GM23338 (cell line): ENCODE results near the gene ARID3A. TPM values are rescaled to one million over a fixed set of nuclear protein-coding genes. Genes with fewer than 3 reads are reported as not detected.
A peak's percentile ranks its signal among the peaks of the same experiment; 100 is the strongest.

ENCODE experiments used
- ATAC-seq: fragments of 200-7000 bp; cut with Tn5 transposase; 3 replicates; pipeline ENCODE4 v1.9.1; 2020
- DNase-seq: peaks from one replicate; pipeline ENCODE4 v3.0.0-alpha.2; 2015; ENCODE audit warnings: low spot score
- H2AFZ ChIP-seq: fragments of 200-600 bp; sonication (generic); 2 replicates; pipeline ENCODE4 v1.8.0; 2016; ENCODE audit warnings: antibody characterized with exemption, mild to moderate bottlenecking, moderate library complexity
- H3F3A ChIP-seq: fragments of 200-600 bp; sonication (generic); replicated peaks from 2 replicates; pipeline ENCODE4 v1.8.0; 2017; ENCODE audit warnings: antibody characterized with exemption, mixed run types, low read depth
- H3K27ac ChIP-seq: fragments of 200-600 bp; sonication (generic); 2 replicates; pipeline ENCODE4 v1.6.1; 2016; ENCODE audit warnings: low read depth
- H3K27me3 ChIP-seq: fragments of 200-600 bp; sonication (generic); 2 replicates; pipeline ENCODE4 v1.8.0; 2016; ENCODE audit warnings: mild to moderate bottlenecking, mixed run types, moderate library complexity; ENCODE audit not compliant: insufficient read depth
- H3K36me3 ChIP-seq: fragments of 200-600 bp; sonication (generic); 2 replicates; pipeline ENCODE4 v1.8.0; 2016; ENCODE audit warnings: mild to moderate bottlenecking; ENCODE audit not compliant: insufficient read depth
- H3K4me1 ChIP-seq: fragments of 200-600 bp; sonication (generic); 2 replicates; pipeline ENCODE4 v1.8.0; 2016; ENCODE audit warnings: mild to moderate bottlenecking, moderate library complexity; ENCODE audit not compliant: insufficient read depth
- H3K4me2 ChIP-seq: fragments of 200-600 bp; sonication (generic); 2 replicates; pipeline ENCODE4 v1.7.1; 2017; ENCODE audit warnings: mixed run types
- H3K4me3 ChIP-seq: fragments of 200-600 bp; sonication (generic); 2 replicates; pipeline ENCODE4 v1.6.1; 2016; ENCODE audit warnings: mixed run types
- H3K79me2 ChIP-seq: fragments of 200-600 bp; sonication (generic); replicated peaks from 2 replicates; pipeline ENCODE4 v1.8.0; 2017; ENCODE audit warnings: mild to moderate bottlenecking; ENCODE audit not compliant: insufficient read depth
- H3K9me2 ChIP-seq: fragments of 200-600 bp; sonication (generic); 2 replicates; pipeline ENCODE4 v1.8.0; 2017; ENCODE audit not compliant: insufficient read depth
- H4K20me1 ChIP-seq: fragments of 200-600 bp; sonication (generic); replicated peaks from 2 replicates; pipeline ENCODE4 v1.8.0; 2017; ENCODE audit warnings: mild to moderate bottlenecking; ENCODE audit not compliant: insufficient read depth
- H3K27ac Mint-ChIP-seq: 2 replicates; pipeline ENCODE4 v1.8.0; 2020; ENCODE audit warnings: inconsistent platforms, mild to moderate bottlenecking, moderate library complexity, mixed read lengths
- H3K27me3 Mint-ChIP-seq: 3 replicates; pipeline ENCODE4 v1.8.0; 2022; ENCODE audit warnings: low read depth, mild to moderate bottlenecking, moderate library complexity, mixed read lengths, inconsistent platforms; ENCODE audit not compliant: insufficient read depth, poor library complexity
- H3K36me3 Mint-ChIP-seq: 3 replicates; pipeline ENCODE4 v1.8.0; 2021; ENCODE audit warnings: low read depth, mild to moderate bottlenecking, inconsistent platforms, moderate library complexity, mixed read lengths
- H3K4me1 Mint-ChIP-seq: 3 replicates; pipeline ENCODE4 v1.8.0; 2020; ENCODE audit warnings: mild to moderate bottlenecking, inconsistent platforms, mixed read lengths
- H3K4me3 Mint-ChIP-seq: 3 replicates; pipeline ENCODE4 v1.8.0; 2021; ENCODE audit warnings: moderate library complexity, mild to moderate bottlenecking, inconsistent platforms, mixed read lengths
- H3K9me3 Mint-ChIP-seq: 3 replicates; pipeline ENCODE4 v1.8.0; 2020; ENCODE audit warnings: moderate library complexity, mild to moderate bottlenecking, inconsistent platforms, mixed read lengths
- CREB1 ChIP-seq: fragments of 250-450 bp; sonication (Bioruptor Pico); IDR thresholded peaks from 2 replicates; pipeline ENCODE4 v1.5.0; 2020; ENCODE audit warnings: low read depth, mild to moderate bottlenecking, moderate library complexity
- CTCF ChIP-seq, 2 experiments: fragments of 200-600 bp in 1 of 2; sonication (generic) in 1 of 2; conservative IDR thresholded peaks; 2 replicates each; pipeline versions ENCODE4 v1.5.1 to v1.6.1; 2016 to 2017; ENCODE audit warnings: antibody characterized with exemption in 2 of 2, low read depth in 2 of 2, mild to moderate bottlenecking in 2 of 2, moderate library complexity in 1 of 2
- ETS1 ChIP-seq: IDR thresholded peaks from 2 replicates; pipeline ENCODE4 v1.6.1; 2016; ENCODE audit warnings: antibody characterized with exemption
- EZH2phosphoT487 ChIP-seq: fragments of 200-600 bp; sonication (generic); IDR thresholded peaks from one replicate; pipeline ENCODE4 v1.8.1; 2018; ENCODE audit warnings: antibody characterized with exemption; ENCODE audit not compliant: unreplicated experiment
- REST ChIP-seq: IDR thresholded peaks from one replicate; pipeline ENCODE4 v1.6.1; 2018; ENCODE audit warnings: antibody characterized with exemption; ENCODE audit not compliant: unreplicated experiment
- STAT1 ChIP-seq: IDR thresholded peaks from one replicate; pipeline ENCODE4 v1.6.1; 2016; ENCODE audit warnings: antibody characterized with exemption; ENCODE audit not compliant: unreplicated experiment
- ZNF114 ChIP-seq: fragments of 250-450 bp; sonication (Bioruptor Pico); IDR thresholded peaks from 2 replicates; pipeline ENCODE4 v1.5.0; 2020; ENCODE audit warnings: mild to moderate bottlenecking, moderate library complexity
- ZNF331 ChIP-seq: fragments of 250-450 bp; sonication (Bioruptor Pico); IDR thresholded peaks from 2 replicates; pipeline ENCODE4 v1.5.0; 2020; ENCODE audit warnings: low read depth, mild to moderate bottlenecking, moderate library complexity
- polyA plus RNA-seq: library from polyadenylated mRNA; unstranded; fragments of >200 nt; fragmentation: Nextera tagmentation; extraction: Ambion mirVana; gene quantifications from 2 replicates; pipeline ENCODE4 v1.2.1, GENCODE V29; 2016
- total RNA-seq: library from RNA; depleted of rRNA; stranded (reverse); fragments of >200 nt; shearing (Covaris generic); gene quantifications from 2 replicates; pipeline ENCODE4 v1.2.3, GENCODE V29; 2014

The ARID3A gene
- total and polyA plus RNA-seq, 2 experiments from 2014 or later: 33.6 to 51.6 TPM

GRCh38 chr19:1015061-1015781 is 89.4 kb downstream of the ARID3A start (continued):
- TF ChIP-seq REST (no peak), CREB1 (CRISPR knock-in tag) (no peak), ETS1 (no peak), STAT1 (no peak)

- H3K27ac Mint-ChIP-seq: peak overlapping the region; percentile 52; the same call in 1 of the 2 replicates
- Histone ChIP-seq H3K79me2 (peaks cover 72% of the 10 kb centered on the region), H3K27ac (peak overlapping the region; percentile 66; the same call in 1 of the 2 replicates), H2AFZ (no peak overlapping the region), H4K20me1 (peaks cover 24% of the 10 kb centered on the region), H3K36me3 (no peaks in the 10 kb centered on the region), H3K27me3 (no peaks in the 10 kb centered on the region), H3F3A (0 out of 2 replicates have a peak, but pooled peaks cover 7% of the 10 kb centered on the region), H3K4me2 (peak overlapping the region; percentile 64; the same call in 1 of the 2 replicates), H3K4me1 (peaks cover 8% of the 10 kb centered on the region; the same call in 1 of the 2 replicates), H3K4me3 (0 out of 2 replicates have a peak overlapping the region, but pooled peaks have one; percentile 28), H3K9me2 (no peaks in the 10 kb centered on the region)
- no peaks in the 10 kb centered on the region for H3K9me3 Mint-ChIP-seq
- TF ChIP-seq EZH2phosphoT487 (no peak), ZNF331 (CRISPR knock-in tag) (no peak), ETS1 (no peak), ZNF114 (CRISPR knock-in tag) (no peak), CTCF (conservative IDR thresholded peaks at IDR 0.05; ENCODE audit: low read depth in 2 of 2) (no peak), STAT1 (no peak), CREB1 (CRISPR knock-in tag) (no peak)
- peaks cover 6% of the 10 kb centered on the region for H3K27me3 Mint-ChIP-seq
- peak; percentile 33 for ATAC-seq
- peak overlapping the region; percentile 43; the same call in 1 of the 3 replicates for H3K4me3 Mint-ChIP-seq
- H3K4me1 Mint-ChIP-seq: peaks cover 26% of the 10 kb centered on the region
- H3K36me3 Mint-ChIP-seq: peaks cover 3% of the 10 kb centered on the region; the same call in 2 of the 3 replicates
- DNase-seq: peak; percentile 65
Measured at GRCh38 chr19:1015782-1016646, 90.2 kb downstream of the ARID3A start.
